Measurements from ENCODE around the gene HBM.
"Not testable (repeated sequence)": the region's sequence is repeated elsewhere in the genome, so short reads cannot be mapped to it uniquely, and the experiment has no call there.

DNA sequence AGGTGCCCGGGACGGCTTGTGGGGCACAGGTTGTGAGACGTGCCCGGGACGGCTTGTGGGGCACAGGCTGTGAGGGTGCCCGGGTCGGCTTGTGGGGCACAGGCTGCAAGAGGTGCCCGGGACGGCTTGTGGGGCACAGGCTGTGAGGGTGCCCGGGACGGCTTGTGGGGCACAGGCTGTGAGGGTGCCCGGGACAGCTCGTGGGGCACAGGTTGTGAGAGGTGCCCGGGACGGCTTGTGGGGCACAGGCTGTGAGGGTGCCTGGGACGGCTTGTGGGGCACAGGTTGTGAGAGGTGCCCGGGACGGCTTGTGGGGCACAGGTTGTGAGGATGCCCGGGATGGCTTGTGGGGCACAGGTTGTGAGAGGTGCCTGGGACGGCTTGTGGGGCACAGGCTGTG is 5.5 kb upstream of the HBM start:
- not testable (repeated sequence) for TF ChIP-seq YY1 (IDR thresholded peaks at IDR 0.05; ENCODE audit: insufficient read depth, insufficient read length); ZNF274 (IDR thresholded peaks at IDR 0.05; ENCODE audit: low read depth, low read length)

All from NT2/D1 (cell line).